GM12873 (cell line): ENCODE results near the gene RIPK4.

Source experiments
- CTCF ChIP-seq: IDR thresholded peaks from 2 replicates; pipeline ENCODE4 v1.5.1; 2012; ENCODE audit warnings: low read depth, mild to moderate bottlenecking, moderate library complexity, low read length, control low read depth; ENCODE audit not compliant: insufficient read depth; ENCODE audit errors: missing control alignments

Gene RIPK4

DNA sequence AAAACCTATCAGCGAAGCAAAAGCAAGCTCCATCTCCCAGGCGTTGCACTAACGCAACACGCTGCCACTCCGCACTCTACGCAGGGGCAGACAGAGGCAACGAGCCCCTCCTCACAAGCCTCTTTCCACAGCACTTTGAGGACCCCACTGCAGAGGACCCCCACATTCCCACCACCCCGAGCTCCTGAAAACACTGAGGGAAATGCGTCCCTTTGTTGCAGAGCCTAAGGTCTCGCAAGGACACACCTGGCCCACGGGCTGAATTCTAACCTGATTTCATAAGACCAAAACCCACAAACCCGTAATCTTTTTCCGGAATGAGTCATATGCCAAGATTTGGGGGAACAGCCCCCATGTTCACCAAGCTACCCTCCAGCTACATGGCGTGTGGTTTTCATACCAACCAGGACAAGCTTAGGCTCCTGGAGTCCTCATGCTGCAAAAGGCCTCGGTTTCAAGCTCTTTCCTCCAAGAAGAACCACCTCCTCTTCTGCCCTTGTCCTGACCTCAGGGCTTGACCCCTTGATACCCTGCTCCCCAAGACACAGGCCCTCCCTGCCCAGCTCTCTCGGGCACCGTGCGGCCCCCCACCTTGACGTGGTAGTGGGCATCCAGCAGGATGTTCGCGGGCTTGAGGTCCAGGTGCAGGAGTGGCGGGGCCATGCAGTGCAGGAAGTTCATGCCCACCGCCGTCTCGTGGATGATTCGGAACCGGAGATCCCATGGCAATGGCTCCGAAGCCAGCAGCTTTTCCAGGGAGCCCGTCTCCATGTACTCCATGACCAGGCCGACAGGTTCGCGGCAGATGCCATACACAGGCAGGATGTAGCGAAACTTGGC is 10.7 kb downstream of the RIPK4 start:
- TF ChIP-seq CTCF = no peak

- no peak for TF ChIP-seq CTCF
These were observed 11.5 kb downstream of the RIPK4 start for GRCh38 chr21:41755258-41755933.

- no peak for TF ChIP-seq CTCF
These were observed 12.4 kb downstream of the RIPK4 start for GRCh38 chr21:41754479-41754891.

GRCh38 chr21:41753006-41753898 is 13.6 kb downstream of the RIPK4 start:
- no peak for TF ChIP-seq CTCF

GRCh38 chr21:41752231-41752681 is 14.6 kb downstream of the RIPK4 start:
- no peak for TF ChIP-seq CTCF

DNA sequence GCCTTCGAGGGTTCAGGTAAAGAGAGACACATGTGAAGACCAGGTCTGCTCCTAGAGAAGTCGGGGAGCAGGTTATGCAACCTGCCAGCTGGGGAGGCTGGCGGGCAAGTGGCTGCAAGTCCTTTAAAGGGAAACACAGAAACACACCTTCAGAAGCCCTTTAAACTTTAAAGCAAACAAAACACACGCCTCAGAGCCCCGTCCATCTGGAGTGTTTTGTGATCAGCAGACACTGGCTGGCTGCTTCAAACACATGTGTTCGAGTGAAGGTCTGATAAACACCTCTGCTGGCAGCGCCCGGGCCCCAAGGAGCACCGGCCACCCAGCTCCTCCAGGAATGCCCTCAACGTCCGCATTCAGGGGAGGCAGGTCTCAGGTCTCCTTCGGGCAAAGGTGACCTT is 15.2 kb downstream of the RIPK4 start:
- no peak for TF ChIP-seq CTCF
